Measurements from ENCODE around the gene TSPAN9.

GRCh38 chr12:3276226-3276625 lies 199.0 kb downstream of the TSPAN9 start:
- no peak for TF ChIP-seq CTCF (IDR thresholded peaks at IDR 0.05; ENCODE audit: insufficient read depth, low read length)
- TF ChIP-seq POLR2AphosphoS5 (IDR thresholded peaks at IDR 0.05; ENCODE audit: low read depth): no peak
- TF ChIP-seq SPI1 (IDR thresholded peaks at IDR 0.05; ENCODE audit: borderline replicate concordance, low read depth): no peak
- TF ChIP-seq REST (IDR thresholded peaks at IDR 0.05; ENCODE audit: insufficient replicate concordance, low read depth): no peak
- no peak for TF ChIP-seq GABPA (IDR thresholded peaks at IDR 0.05; ENCODE audit: low read depth)
